HG03521 (cell line): ENCODE measurements around the gene CDK5RAP2.

Experiments used
- ATAC-seq: cut with Tn5 transposase; IDR thresholded peaks from one replicate; pipeline ENCODE4 v1.9.1; 2021; ENCODE audit warnings: mild to moderate bottlenecking, moderate library complexity; ENCODE audit not compliant: unreplicated experiment

CDK5RAP2 gene

DNA sequence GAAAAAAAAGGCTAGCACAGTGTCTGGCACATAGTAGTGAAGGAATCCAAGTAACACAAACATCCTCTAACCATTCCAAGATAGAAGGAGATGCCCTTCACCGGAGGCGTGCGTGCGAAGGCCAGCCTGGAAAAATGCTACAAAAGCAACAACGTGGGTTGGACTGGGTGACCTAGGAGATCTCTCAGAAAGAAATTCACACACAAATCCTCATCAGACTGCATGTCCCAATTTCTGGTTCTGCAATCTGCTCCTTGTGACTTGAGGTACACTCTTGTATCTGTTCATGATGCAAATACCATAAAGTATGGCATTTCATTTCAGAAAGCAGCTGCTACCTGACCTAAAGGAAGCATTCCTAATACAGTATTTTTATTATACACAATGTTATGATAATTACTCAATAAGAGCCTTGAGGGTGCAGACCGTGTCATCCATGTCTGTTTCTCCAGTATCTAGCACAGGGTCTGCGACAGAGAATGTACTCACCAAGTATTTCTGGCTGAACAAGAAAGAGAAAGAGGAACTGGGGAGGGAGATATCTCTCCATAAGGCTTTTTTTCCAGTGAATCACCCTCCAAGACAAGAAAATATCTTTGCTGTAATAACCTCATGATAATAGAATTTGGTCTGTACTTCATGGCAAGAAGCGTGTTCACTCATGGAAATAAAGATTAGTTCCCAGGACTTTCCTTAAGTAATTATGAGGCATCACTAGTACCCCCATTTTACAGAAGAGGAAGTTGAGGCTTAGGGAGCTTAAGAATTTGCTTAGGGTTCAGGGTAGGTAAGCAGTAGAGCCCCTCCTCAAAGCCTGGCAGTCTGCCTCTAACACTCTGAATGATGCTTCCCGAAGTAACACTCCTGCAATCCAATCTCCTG is 138.3 kb downstream of the CDK5RAP2 start:
- ATAC-seq: no peak

DNA sequence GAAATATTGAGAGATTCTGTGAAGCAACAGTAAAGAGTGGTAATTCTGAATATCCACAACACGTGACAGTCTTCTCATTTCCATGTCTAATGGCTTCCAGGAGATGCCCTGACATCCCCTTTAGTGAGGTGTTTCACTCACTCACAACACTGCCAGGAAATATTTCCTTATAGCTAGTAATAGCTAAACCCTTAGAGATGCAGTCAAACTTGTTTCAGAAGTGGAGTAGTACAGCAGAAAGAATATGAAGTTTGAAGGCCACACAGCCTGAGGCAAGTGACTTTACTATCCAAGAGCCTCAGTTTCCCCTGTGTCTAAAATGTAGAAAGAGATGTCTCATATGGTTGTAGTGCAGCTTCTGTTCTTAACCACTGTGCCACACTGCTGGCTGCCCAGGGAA is 139.2 kb downstream of the CDK5RAP2 start:
- ATAC-seq: no peak

DNA sequence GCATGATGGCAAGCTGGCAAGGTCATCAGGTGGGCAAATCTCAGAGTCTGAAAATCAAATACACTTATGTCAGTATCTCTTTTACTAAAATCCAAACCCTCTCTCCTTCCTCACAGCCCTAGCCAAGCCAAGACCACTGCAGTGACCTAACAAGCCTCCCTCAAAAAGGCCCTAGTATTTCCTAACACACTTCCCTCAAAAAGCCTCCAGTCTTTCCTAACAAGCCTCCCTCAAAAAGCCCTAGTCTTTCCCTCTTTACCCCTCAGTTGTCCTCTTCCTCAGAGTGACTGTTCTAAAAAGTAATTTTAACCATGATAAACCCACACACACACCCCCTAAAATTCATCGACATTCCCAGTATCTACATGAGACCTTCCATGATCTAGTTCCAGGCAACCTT is 140.0 kb downstream of the CDK5RAP2 start:
- ATAC-seq: no peak

DNA sequence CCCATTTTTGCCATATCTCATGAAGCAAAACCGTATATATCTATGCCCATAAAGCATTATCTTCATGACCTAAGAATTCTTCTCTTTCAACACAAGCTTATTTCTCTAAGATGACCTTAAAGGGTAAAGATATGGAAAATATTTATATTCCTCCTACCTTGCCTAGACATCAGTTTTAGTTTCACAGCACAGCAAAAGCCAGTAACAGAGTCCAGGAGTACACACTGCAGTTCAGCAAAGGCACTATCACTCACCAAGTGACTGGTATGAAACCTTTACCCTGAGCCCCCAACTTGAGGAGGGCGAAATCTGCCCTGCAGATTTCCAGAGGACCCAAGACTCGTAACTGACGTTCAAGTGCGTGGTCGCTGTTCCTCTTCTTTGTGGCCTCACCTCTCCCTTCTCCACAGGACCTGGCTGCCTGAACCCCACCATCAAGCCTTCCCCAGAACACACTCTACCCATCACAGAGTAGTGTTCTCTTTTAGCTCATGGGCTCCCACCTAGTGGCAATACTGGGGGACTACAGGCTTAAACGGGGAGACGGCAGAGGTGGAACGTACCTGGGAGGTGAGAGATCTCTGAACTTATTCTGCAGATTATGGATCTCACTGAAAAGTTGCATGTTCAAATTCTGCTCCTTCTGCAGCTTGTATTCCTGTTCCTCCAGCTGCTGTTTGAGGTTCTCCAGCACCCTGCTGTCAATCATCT is 141.0 kb downstream of the CDK5RAP2 start:
- no peak for ATAC-seq

DNA sequence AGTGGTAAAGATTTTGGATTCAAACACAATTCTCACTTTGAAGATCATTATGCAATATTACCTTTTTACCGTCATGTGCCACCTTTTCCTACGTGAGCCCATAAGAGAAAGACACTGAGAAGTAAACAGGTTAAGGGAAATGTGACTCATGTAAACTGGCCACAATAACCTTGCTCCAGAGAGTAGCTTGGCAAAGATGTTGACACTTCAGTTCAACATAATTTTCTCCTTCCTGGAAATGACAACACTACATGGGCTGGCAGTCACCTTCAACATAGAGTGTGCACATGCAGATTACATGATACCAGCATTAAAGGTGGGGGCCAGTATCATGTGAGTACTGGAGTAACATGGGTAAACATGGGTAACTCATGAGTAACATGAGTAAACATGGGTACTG is 141.9 kb downstream of the CDK5RAP2 start:
- ATAC-seq: no peak

DNA sequence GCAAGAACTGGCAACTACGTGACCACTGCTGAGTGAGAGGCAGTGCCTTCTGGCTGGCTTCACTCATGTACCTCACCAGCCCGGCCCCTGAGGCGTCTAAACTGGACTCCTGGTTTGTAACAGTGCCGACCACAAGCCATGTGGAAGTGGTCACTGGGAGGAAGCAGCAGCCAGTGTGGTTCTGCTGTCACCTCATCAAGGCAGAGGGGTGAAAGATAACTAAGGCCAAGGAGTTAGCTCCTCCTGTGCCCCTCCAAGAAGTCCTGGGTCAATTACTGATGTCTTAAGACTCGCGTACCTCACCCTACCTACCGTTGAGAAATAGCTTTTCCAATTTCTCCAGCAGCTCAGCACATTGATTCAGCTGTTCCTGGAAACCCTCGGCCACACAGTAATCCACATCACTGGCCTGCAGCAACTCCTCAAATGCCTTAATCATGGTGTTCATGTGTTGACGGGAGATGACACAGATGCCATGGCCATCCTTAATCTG is 142.9 kb downstream of the CDK5RAP2 start:
- ATAC-seq: no peak

DNA sequence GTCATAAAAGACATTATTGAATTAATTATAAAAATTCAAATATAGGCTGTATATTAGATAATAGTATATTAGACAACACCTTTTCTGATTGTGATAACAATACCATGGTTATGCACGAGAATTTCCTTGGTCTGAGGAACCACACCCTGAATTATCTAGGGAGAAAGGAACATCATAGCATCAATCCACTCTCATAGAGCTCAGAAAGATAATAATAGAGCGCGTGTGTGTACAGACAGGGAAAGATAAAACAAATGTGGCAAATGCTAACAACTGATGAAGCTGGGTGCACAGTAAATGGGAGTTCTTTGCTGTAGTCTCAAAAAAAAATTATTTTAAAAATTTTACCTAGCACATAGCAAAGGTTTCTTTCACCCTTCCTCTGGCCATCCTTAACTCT is 143.5 kb downstream of the CDK5RAP2 start:
- ATAC-seq: no peak

DNA sequence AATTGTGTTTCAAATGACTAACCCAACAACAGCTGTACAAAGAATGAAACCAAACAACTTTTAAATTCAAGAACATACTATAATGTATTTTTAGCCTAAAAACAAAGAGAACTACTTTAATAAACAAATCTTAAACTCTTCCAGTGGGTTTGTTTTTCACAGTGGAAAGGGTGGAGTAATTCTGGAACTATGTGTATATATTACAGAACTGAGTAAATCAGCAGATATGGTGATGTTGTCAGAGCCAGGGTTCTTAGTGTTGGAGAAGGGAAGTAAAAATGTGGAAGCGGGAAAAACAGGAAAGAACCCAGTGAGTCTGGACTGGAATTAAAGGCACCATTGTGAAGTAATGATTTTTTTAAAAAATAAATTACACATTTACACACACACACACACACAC is 144.9 kb downstream of the CDK5RAP2 start:
- ATAC-seq: no peak

DNA sequence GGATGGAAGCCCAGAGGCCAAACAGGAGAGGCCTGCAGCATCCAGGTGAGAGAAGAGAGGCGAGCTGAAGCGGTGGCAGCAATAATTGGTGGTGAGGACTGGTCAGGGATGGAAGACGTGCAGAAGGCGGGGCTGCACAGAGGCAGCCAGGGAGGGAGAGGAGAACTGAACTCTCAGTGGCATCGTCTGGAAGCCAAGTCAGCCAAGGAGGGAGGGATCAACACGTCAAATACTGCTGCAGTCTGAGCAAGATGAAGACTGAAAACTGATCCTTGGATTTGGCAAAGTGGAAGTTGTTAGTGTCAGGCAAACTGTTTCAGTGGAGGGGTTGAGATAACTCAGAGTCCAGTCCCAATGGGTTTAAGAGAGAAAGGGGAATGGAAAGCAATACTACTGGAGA is 145.4 kb downstream of the CDK5RAP2 start:
- no peak for ATAC-seq

DNA sequence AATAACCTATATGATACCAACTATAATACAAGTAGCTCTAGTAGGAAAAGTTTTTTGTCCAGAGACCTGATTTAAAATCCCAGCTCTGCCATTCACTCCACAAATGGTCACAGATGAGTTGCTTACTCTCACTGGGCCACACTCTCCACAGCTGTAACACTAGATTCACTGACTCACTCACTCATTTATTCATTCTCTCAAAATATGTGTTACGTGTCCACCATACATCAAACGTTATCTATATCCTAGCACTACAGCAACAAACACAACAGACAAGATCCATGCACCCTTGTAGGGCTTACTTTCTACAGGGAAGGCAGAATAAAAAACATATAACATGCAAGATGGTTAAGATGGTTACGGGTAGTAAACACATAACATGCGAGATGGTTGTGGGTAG is 146.3 kb downstream of the CDK5RAP2 start:
- no peak for ATAC-seq

DNA sequence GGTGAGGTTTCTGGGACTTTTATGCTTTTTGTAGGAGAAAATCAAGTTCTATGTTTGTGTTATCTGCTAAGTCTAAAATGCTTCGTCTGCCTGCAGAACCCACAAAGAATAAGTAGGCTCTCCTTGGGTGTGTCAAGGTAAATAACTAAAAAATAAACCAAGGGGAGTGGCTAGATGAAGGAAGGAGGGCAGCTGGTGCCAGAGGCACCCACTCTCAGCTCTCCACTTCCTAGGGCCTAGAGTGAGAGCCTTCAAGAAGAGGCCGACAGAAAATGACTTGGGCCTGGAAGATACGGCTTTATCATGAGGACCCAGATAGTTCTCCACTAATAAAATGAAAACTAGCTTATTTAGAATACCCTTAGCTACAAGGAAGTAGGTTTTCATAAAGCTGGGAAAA is 147.4 kb downstream of the CDK5RAP2 start:
- ATAC-seq: no peak

DNA sequence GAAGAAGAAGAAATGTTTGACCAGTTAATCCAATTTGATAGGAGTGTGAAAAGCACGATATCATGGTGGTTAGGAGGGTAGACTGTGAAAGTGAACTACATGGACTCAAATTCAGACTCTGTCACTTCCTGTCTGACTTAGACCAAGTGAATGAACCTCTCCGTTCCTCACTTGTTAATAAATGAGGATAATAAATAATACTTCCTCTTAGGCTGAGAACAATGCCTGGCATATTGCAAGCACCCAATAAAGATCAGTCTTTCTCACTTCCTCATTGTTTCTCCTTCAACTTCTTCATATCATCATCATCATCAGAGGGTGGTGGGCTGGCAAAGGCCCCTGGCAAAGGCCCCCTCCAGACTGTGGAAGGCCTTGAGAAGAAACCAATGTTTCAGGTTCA is 148.7 kb downstream of the CDK5RAP2 start:
- no peak for ATAC-seq

DNA sequence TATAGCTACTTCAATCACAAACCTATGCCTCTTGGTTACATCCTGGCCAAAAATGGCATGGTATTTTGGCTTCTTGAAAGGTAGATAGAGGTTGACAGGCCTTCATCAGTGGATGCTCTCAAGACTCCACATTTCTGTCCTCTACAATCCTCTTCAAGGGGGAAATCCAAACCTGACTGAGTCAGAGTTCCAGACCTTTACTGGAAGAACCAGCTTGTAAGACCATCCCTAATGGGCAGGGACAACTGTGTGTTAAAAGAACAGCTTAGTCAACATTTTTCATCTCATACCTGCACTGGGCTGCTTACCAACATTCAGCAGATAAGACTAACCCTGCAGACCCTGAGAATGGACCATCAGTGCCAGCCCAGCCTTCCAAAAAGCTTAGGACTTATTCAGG is 155.7 kb downstream of the CDK5RAP2 start:
- ATAC-seq: no peak

DNA sequence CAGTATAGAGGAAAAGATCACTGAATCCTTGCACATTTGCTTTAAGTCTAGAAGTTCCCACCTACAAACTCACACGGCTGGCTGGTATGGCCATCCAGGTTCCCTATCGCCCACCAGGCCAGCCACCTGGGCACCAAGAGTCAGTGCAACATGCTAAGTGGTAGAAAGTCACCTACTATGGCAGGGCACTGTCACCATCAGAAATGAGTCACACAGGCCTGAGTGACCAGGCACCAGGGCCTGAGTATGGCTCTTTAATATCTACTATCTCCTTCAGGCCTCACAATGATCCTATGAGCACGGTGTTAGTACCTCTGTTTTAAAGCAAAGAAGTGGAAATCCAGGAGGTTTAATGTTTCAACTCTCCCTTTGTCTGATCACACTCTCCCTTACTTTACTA is 156.2 kb downstream of the CDK5RAP2 start:
- no peak for ATAC-seq

DNA sequence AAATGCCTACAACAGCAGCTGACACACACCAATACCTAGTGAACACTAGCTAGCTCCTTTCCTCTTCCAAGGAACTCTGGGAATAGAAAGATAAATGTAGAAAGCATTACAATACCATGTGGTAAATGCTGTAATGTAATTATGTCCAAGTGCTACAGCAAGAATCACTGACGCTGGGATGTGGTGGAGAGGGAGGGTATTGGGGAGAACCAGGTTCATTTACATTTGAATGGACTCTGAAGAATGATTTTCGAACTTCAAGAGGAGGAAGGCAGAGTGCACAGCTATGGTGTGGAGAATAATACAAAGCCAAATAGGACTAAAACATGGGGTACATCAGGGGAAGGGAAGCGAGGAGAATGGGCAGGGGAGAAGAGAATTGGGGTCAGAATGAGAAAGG is 158.0 kb downstream of the CDK5RAP2 start:
- no peak for ATAC-seq

DNA sequence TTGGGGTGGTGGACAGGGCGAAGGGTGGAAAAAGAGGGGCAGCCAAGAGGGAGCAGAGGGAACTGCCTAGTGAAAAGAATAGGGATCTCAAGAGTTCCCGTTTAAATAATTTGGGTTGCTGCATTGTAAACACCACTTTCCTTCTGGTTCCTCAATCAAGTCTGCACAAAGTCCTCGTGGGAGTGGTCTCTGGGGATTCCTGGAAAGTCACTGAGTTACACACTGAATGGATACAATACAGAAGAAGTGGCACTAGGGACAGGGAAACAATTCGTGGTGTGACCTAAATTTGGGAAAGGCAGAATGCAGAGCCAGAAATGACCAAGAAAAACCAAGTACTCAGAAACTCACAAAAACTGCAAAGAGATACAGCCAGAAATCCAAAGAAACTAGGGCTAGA is 161.7 kb downstream of the CDK5RAP2 start:
- ATAC-seq: no peak

DNA sequence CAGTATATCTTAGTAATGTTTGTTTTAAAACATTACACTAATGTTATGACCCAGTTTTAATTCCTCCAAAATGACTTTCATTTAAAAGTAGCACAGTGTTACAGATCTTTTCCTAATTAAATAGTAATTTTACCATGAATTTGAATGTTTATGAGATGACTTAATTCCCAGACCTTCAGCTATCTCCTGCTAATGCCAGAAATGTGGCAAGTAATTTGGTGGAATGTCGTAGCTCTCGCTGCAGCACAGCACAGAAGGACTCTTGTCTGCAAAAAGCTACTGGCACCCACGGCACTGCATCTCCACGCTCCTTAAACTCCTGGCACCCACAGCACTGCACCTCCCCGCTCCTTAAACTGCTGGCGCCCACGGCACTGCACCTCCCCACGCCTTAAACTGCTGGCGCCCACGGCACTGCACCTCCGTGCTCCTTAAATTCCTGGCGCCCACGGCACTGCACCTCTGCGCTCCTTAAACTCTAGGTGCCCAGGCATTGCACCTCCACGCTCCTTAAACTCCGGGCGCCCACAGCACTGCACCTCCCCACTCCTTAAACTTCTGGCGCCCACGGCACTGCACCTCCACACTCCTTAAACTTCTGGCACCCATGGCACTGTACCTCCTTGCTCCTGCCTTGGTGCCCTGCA is 163.1 kb downstream of the CDK5RAP2 start:
- no peak for ATAC-seq

DNA sequence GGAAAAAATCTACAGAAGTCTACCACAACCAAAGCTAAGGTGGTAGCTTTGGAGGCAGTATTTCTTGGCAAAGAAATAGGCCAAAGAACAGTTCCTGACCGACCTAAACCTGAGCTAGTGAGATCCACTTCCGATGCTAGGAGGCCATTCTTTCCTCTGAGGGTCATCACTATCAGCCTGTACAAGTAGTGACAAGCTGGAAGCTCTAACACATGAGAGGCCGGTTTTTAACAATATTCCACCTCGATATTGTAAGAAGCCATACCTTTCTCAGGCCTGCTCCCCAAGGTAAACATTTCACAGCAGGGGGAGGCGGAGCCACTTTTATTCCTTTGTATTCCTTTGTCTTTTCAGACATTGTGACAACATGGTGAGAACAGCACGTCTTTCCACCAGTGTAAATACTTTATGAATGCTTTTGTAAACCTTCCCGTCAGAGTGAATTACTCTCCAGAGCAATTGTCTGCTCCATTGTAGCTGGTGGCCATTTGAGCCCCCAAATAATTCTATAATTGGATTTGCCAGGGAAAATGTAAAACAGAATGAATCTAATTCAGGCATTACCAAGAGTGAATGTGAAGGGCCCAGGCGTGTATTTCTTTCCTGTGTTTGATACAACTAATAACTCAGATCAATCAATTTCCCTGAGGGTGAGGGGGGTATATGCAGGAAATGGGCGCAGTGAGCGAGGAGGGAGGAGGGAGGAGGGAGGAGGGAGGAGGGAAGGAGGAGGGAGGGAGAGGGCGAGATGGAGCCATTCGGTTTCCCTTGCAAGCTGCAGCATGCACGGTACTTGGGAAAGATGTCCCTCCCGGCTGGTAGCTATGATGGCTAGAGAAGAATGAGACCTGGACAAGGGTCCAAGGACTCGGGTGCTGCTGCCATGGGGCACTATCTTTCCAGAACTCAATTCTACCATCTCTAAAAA is 166.6 kb downstream of the CDK5RAP2 start:
- ATAC-seq: no peak

DNA sequence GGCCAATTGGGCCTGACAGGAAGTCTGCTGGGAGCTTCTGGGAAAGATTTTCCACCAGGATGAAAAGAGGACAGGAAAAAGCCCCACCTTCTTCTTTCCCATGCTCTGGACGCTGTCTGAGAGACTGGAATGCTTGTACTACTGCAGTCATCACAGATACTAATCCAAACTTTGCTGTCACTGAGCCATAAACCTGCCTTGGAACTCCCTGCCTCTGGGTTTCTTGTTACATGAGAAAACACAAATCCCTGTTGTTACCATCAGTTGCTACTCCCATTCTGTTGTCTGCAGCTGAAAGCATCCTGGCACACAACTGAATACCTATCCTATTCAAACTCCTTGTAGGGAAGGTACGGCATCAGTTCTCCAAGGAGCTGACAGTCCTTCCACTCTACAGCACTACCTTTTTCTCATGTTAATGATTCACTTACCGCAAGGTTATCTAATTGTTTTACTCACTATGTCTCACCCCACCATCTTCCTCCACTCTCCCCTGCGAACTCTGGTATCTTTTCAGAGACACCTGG is 167.5 kb downstream of the CDK5RAP2 start:
- no peak for ATAC-seq

DNA sequence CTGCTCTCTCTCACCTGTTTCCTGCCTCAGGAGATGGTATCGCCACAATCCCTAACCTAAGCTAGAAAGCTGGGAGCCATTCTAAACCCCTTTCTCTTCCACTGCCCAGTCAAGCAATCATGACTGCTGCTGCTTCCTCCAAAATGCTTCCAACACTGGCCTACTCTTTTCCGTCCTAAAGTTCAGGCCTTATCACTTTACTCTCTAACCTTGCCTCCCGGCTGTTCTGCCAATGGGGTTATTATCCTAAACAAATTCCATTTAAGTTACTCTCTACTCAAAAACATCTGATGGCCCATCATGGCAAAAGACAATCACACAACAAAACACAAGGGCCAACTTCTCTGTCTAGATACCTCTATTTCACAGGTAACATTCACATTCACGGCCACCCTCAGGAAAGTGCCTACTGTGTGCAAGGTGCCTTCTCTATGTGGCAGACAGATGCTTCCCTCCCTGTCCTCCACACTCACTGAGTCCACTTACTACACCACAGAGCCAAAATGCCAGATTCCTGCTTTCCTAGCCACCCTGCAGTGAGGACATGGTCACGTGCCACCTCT is 168.0 kb downstream of the CDK5RAP2 start:
- no peak for ATAC-seq
